NCI-H2081 (cell line): ENCODE data around the gene DEPP1.

Experiments used
- DNase-seq, 2 experiments: peaks; one replicate each; lab custom pipeline; 2025; lab: John Stamatoyannopoulos, UW

The DEPP1 gene

GRCh38 chr10:44966816-44967509, 11.6 kb downstream of the DEPP1 start:
- DNase-seq: no peak

- no peak for DNase-seq
These were observed 12.3 kb downstream of the DEPP1 start for GRCh38 chr10:44966129-44966815.

DNA sequence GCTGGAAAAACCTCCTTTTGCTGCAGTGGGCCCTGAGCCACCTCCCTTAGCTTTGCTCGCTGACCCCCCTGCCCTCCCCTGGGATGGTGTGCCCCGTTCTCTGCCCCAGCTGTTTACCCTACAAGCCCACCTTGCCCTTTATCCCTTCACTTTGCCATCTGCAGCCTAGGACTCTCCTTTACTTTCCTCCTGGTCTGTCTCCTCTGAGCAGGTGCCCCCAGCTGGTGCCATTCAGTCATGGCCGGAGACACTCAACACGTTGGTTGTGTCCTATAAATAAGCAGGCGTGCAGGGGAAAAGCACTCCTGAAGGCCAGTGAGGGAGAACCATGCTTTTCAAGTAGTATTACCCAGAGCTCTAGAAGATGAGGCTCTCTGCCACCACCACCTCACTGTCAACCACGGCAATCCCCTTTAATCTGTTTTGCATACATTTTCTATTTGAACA, 12.9 kb downstream of the DEPP1 start:
- DNase-seq: no peak

GRCh38 chr10:44965104-44965503, 13.5 kb downstream of the DEPP1 start:
- no peak for DNase-seq

- no peak for DNase-seq
These were observed 14.6 kb downstream of the DEPP1 start for GRCh38 chr10:44963772-44964633.

- DNase-seq: no peak
These were observed 15.5 kb downstream of the DEPP1 start for GRCh38 chr10:44962870-44963738.

DNA sequence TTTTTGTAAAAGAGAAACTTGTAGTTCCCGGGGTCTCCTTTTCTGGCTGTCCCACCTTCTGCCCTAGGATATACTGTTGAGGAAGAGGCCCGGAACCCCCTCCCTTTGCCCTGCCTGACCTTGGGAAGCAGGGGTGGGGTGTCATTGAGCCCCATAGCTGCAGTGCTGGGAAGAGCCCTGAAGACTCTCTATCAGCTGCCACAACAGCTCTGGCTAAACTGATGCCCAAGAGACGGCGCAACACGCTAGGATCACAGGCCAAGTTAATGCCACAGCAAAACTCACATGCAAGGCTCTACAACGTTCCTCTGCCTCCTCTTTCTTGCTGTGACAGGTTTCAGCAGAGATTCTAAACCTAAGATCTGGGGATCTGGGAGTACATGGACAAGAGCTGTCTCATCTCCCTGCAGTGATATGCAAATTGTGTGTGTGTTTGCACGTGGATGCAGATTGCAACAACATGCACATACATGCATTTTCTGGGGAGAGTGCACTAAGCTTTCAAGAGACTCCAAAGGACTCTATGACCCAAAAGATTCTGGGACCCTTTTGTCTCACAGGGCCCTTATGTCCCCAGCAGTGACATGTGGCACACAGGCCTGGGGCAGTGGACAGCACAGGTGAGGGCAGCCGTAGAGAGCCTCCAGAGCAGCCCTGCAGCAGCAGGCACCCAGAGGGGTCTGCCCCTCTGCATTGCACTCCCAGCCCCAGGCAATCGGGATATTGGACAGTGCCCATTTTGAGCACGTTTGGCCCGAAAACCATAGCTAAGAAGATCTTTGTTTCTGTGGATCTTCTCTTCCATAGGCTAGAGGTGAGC, 16.5 kb downstream of the DEPP1 start:
- DNase-seq: no peak

DNA sequence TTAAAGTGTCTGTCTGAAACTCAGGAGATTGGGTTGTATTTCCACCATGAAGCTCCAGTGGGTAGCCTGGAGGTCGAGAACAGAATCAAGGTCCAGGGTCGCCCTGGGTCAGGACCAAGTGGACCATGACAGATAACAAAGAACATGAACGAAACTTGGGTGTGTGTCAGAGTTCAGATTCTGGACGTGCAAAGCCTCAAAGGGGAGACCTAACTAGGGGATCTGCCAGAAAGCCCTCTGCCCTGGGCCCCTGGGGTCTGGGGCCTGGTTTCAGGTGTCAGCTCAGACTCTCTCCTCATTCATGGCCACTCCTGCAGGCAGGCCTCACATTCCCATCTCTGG, 17.4 kb downstream of the DEPP1 start:
- DNase-seq: no peak

GRCh38 chr10:44960482-44961229, 18.0 kb downstream of the DEPP1 start:
- DNase-seq: no peak

DNA sequence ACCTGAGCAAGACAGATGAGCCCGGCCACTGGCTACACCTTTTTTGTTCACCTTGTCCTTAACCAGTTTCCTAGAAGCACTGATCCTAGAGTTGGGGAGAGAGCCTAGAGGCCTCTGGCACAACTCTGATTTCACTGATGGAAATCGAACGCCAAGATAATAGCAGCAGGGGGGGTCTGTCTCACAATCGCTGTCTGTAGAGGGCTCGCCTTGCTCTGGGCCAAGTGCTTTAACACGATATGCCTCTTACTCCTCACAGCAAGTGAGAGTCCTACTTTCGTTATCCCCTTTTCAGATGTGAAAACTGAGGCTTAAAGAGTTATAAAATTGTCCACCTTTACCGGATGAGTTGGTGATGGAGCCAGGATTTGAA, 18.5 kb downstream of the DEPP1 start:
- no peak for DNase-seq

DNA sequence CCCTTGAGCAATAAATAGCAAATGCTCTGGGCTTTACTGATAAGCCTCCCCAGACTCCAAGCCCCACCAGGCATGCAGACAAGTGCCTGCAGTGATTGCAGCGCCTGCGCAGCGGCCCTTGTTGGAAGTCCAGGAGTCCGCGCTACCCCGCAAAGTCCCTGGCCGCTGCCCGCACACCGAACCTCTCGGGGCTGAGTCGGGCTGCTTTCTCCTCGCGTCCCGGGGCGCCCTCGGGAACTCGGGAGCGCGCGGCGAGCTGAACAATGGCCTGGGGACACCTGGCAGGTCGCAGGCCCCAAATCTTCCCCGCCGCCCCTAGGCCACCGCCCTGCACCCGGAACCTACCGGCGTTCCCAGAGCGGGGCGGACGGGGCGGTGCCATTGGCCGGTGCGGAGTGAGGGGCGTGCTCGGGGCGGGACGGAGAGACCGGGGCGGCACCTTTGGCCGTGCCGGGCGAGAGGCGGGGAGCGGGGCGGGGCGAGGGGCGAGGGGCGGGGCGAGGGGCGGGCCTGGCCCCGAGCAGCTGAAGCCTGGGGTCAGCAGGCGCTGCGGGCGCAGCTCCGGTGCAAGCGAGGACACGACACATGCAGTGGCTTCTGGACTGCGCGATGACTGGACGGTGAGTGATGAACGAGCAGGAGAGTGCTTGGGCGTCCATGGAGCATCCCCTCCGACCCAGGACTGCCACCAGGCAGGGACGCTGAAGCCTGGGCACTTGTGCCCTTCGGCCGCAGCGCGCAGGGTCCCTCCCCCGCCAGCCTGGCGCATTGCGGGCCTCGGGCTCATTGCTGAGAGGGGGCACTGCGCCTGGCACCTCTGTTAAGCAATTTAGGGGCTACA, 19.1 kb downstream of the DEPP1 start, which contains the start of gene RASSF4:
Gene RASSF4 (plus strand): TSS at position 556 of the 841 bp plus-strand sequence. CDS start 10,401 bp downstream, outside the sequence.
- peak; percentile 7 to 41 for DNase-seq

GRCh38 chr10:44958898-44959246, 19.7 kb downstream of the DEPP1 start:
- no peak for DNase-seq

GRCh38 chr10:44958196-44958897, 20.3 kb downstream of the DEPP1 start:
- no peak for DNase-seq

DNA sequence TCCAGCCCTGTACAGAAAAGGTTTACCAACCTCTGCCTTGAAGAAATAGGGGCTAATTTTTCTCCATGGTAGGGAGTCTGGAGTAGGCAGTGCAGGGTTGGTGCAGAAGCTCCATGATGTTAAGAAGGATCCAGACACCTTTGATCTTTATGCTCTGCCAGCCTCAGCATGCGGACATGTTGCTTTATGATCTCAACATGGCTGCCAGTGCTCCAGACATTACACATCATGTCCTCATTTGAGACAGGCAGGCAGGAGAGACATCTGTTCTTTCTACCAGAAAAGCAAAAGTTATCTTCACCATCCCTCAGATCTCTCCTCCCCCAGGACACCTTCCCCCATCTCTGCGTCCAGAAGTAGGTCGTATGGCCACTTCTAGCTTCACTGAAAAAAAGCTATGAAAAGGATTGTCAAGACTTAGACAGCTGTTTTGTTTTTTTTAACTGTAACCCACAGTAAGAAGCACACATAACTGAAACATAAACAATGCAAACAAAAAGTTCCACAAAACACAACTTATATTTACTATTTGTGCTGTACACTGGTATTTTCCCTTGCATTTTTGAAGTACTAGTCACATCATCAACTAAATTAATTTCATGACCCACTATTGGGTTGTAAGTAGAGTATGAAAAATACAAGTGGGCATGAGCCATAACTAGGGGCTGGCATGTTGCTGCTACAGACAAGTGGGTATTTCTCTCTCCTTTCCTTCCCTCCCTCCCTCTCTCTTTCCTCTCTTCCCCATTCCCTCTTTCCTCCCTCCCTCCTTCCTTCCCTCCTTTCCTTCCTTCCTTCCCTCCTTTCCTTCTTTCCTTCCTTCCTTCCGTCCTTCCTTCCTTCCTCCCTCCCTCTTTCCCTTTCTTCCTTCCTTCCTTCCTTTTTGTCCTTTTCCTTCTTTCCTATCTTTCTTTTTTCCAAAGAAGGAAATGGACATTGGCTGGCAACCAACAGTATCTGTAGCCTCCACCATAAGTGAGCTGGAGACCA, 21.6 kb downstream of the DEPP1 start:
- DNase-seq: no peak

GRCh38 chr10:44956226-44956625, 22.4 kb downstream of the DEPP1 start:
- no peak for DNase-seq

DNA sequence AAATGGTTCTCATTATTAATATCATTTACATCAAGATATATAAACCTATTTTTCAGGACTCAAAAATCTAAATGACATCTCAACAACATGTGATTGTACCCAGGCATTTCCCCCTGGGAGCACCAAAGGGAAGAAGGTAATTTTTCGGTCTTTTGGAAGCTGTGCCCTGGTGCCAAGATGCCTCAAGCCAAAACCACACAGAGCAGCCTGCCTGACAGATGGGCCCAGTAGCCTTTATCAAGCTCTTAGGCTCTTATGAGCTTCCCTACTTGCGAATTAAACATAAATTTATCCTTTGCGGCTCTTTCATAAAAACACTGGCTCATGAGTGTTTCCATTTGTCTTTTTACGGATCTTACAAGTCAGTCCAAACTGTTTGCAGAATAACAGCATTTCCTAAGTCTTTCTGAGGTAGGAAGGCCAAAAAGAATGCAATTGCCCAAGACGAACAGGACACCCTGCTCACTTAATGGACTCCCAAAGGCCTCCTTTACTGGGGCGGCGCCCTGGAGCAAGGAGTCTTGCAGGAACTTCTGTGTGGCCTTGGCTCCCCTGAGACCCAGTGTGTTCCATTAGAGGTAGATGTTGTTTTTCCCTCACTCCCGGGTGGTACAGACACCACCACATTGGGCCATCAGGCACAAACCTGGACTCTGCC, 23.1 kb downstream of the DEPP1 start:
- no peak for DNase-seq

- DNase-seq: no peak
These were observed 23.6 kb downstream of the DEPP1 start for GRCh38 chr10:44954962-44955361.
